GM12891 (cell line): Measurements from ENCODE around the gene GRAMD1A.
A peak's percentile ranks its signal among the peaks of the same experiment; 100 is the strongest.

Experiments used
- POLR2AphosphoS5 ChIP-seq: IDR thresholded peaks from 2 replicates; pipeline ENCODE4 v1.6.1; 2011; ENCODE audit warnings: low read depth, low read length, control low read depth
- TAF1 ChIP-seq: IDR thresholded peaks from 2 replicates; pipeline ENCODE4 v1.6.1; 2011; ENCODE audit warnings: low read depth, low read length, control low read depth

DNA sequence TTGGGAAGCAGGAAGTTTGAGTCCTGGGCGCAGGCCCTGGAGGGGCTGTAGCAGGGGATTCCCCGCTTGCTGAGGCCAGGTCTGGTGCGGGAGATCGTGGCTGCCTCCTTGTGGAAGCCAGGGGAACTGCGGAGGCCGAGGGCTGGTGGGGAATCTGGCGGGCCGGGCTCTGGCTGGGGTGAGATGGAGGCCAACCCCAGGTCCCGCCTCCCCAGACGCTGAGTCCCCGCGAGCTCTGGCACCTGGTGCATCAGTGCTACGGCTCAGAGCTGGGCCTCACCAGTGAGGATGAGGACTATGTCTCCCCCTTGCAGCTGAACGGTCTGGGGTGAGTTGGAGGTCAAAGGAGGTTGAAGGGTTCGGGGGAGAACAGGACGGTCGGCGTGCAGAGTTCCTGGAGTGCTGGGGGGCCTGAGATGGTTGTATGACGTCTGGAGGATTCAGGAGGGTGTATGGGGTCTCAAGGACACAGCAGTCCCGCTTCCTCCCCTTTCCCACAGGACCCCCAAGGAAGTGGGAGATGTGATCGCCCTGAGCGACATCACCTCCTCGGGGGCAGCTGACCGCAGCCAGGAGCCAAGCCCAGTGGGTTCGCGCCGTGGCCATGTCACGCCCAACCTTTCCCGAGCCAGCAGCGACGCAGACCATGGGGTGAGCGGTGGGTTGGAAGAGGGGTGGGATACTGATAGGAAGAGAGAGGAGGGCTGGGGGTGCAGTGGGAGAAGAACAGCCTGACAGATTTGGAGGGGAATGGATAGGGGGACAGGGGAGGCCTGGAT lies 13.1 kb downstream of the GRAMD1A start:
- TF ChIP-seq POLR2AphosphoS5 (0 out of 2 replicates have a peak, but pooled peaks have one; percentile 35), TAF1 (no peak)
